Peyer's patch (tissue), 4 donors: ENCODE data around the gene ZNF407.

Experiments used
- POLR2A ChIP-seq, 2 donors: fragments of 450-650 bp; IDR thresholded peaks; one replicate each; pipeline ENCODE4 v1.5.1; 2017; ENCODE audit warnings: antibody characterized with exemption in 2 of 2, mild to moderate bottlenecking in 2 of 2, moderate library complexity in 2 of 2
- TF ChIP-seq, protein P1 (sequence below), 6 experiments: fragments of 450-650 bp in 4 of 6; fragments of 200-600 bp in 2 of 6; sonication (generic) in 1 of 6; IDR thresholded peaks; one replicate each; pipeline ENCODE4 v1.5.1; 2017 to 2019; ENCODE audit warnings: antibody characterized with exemption in 6 of 6, mild to moderate bottlenecking in 3 of 6, moderate library complexity in 1 of 6

DNA sequence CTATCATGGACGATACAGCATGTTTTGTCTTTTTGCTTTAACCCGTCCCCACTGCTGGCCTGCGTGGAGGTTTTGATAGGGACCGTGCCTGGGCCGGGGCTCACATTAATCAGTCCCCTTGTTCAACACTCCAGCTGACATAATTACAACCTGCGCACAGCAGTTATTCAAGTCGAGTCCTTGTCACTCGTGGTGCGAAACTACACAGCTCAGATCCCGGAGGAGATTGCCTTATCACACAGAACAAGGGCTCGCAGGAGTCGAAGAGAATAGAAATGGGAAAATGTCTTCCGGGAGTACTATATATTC, 304.4 kb downstream of the ZNF407 start:
- TF ChIP-seq, protein P1, sequence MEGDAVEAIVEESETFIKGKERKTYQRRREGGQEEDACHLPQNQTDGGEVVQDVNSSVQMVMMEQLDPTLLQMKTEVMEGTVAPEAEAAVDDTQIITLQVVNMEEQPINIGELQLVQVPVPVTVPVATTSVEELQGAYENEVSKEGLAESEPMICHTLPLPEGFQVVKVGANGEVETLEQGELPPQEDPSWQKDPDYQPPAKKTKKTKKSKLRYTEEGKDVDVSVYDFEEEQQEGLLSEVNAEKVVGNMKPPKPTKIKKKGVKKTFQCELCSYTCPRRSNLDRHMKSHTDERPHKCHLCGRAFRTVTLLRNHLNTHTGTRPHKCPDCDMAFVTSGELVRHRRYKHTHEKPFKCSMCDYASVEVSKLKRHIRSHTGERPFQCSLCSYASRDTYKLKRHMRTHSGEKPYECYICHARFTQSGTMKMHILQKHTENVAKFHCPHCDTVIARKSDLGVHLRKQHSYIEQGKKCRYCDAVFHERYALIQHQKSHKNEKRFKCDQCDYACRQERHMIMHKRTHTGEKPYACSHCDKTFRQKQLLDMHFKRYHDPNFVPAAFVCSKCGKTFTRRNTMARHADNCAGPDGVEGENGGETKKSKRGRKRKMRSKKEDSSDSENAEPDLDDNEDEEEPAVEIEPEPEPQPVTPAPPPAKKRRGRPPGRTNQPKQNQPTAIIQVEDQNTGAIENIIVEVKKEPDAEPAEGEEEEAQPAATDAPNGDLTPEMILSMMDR (IDR thresholded peaks at IDR 0.05): no peak
- no peak for TF ChIP-seq POLR2A (IDR thresholded peaks at IDR 0.05)
